ENCODE data around the gene DAP3. TPM values are rescaled to one million over a fixed set of nuclear protein-coding genes. Genes with fewer than 3 reads are reported as not detected.
"Not testable (repeated sequence)": the region's sequence is repeated elsewhere in the genome, so short reads cannot be mapped to it uniquely, and the experiment has no call there.

DAP3 gene
- total RNA-seq, 1 donor from 2014 or later: 59.1 TPM

- DNase-seq: not testable (repeated sequence)
Measured at GRCh38 chr1:155687705-155688323, 1.1 kb upstream of the DAP3 start.

- DNase-seq: peak; percentile 90
Measured at GRCh38 chr1:155688324-155689080, 389 bp upstream of the DAP3 start, which contains the start of gene YY1AP1. TSS of gene YY1AP1 (minus strand) at chr1:155688774. CDS start at chr1:155680436, 8,338 bp downstream.

GRCh38 chr1:155691992-155692528 is 3.2 kb downstream of the DAP3 start:
- no peak for DNase-seq

GRCh38 chr1:155694167-155694566 is 5.3 kb downstream of the DAP3 start:
- DNase-seq: no peak

- no peak for DNase-seq
Measured at GRCh38 chr1:155695072-155695471, 6.2 kb downstream of the DAP3 start.

GRCh38 chr1:155695608-155696007 is 6.7 kb downstream of the DAP3 start:
- DNase-seq: no peak

GRCh38 chr1:155696524-155696923 is 7.6 kb downstream of the DAP3 start:
- DNase-seq: no peak

GRCh38 chr1:155697046-155697445 is 8.2 kb downstream of the DAP3 start:
- no peak for DNase-seq

- DNase-seq: not testable (repeated sequence)
Measured at GRCh38 chr1:155697616-155698015, 8.7 kb downstream of the DAP3 start.

- no peak for DNase-seq
Measured at GRCh38 chr1:155698382-155699038, 9.6 kb downstream of the DAP3 start.

- not testable (repeated sequence) for DNase-seq
Measured at GRCh38 chr1:155699062-155699461, 10.2 kb downstream of the DAP3 start.

GRCh38 chr1:155701675-155702074 is 12.8 kb downstream of the DAP3 start:
- not testable (repeated sequence) for DNase-seq

- DNase-seq: no peak
Measured at GRCh38 chr1:155703216-155703615, 14.3 kb downstream of the DAP3 start.

- DNase-seq: not testable (repeated sequence)
Measured at GRCh38 chr1:155704414-155704813, 15.5 kb downstream of the DAP3 start.

GRCh38 chr1:155706139-155706538 is 17.2 kb downstream of the DAP3 start:
- no peak for DNase-seq

- no peak for DNase-seq
Measured at GRCh38 chr1:155709391-155709790, 20.5 kb downstream of the DAP3 start.

- not testable (repeated sequence) for DNase-seq
Measured at GRCh38 chr1:155711457-155711856, 22.6 kb downstream of the DAP3 start.

GRCh38 chr1:155712636-155713035 is 23.7 kb downstream of the DAP3 start:
- not testable (repeated sequence) for DNase-seq

- no peak for DNase-seq
Measured at GRCh38 chr1:155713075-155713474, 24.2 kb downstream of the DAP3 start.

- not testable (repeated sequence) for DNase-seq
Measured at GRCh38 chr1:155715056-155715455, 26.2 kb downstream of the DAP3 start.

GRCh38 chr1:155715777-155716176 is 26.9 kb downstream of the DAP3 start:
- DNase-seq: no peak

- no peak for DNase-seq
Measured at GRCh38 chr1:155717041-155717440, 28.1 kb downstream of the DAP3 start.

Data from skin of body (tissue), 2 donors.